IPS-NIHi7 (cell line): Measurements from ENCODE around the gene G6PC1.

ENCODE experiments used
- DNase-seq: peaks from one replicate; pipeline ENCODE4 v3.0.0; 2012; ENCODE audit warnings: mixed read lengths; ENCODE audit errors: extremely low spot score

Gene G6PC1

DNA sequence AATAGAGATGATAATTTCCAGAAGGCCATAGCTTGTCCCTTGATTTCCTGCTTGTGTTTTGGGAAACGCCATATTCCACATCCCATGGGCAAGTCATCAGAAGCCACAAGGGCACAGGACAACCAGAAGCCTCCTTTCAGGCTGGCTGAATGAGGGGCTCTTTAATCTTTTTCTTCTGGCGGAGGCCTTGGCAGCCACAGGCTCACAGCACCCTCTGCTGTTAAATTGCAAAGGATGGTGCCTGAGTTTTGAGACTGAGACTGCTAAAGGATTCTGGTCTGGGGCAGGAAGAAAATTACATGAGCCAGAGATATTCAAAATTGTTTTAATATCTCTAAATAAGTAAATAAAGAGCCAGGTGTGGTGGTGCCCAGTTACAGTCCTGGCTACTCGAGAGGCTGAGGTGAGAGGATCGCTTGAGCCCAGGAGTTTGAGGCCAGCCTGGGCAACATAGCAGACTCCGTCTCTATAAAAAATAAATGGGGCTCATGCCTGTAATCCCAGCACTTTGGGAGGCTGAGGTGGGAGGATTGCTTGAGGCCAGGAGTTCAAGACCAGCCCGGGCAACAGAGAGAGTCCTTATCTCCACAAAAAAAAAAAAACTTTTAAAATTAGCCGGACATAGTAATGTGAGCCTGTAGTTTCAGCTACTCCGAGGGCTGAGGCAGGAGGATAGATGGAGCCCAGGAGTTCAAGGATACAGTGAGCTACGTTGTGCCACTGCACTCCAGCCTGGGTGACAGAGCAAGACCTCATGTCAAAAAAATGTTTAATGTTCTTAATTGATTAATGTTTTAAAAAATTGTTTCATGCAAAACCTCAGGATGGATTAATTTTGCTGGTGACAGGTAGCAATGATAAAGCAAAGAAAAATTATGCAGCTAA lies 37.4 kb downstream of the G6PC1 start:
- DNase-seq: peak; percentile 87

- no peak for DNase-seq
Measured at GRCh38 chr17:42944211-42944610, 43.6 kb downstream of the G6PC1 start.

DNA sequence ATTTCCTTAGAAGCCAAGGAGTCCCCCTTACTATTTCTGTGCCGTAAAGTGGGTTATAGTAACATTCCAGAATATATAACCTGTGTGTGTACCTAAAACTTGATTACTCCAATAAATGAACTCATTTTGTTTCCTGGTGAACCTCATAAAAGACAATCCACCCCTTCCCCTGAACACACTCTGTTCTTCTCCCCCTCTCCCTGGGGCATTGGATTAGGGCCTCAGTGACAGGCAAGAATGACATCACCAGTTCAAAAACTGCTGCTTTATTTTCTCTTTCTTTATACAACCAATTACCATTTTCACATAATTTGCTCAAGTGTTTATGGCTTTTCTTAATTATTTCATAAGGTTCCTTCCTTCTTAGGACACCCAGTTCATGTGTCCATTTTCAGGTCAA lies 46.2 kb downstream of the G6PC1 start:
- no peak for DNase-seq

DNA sequence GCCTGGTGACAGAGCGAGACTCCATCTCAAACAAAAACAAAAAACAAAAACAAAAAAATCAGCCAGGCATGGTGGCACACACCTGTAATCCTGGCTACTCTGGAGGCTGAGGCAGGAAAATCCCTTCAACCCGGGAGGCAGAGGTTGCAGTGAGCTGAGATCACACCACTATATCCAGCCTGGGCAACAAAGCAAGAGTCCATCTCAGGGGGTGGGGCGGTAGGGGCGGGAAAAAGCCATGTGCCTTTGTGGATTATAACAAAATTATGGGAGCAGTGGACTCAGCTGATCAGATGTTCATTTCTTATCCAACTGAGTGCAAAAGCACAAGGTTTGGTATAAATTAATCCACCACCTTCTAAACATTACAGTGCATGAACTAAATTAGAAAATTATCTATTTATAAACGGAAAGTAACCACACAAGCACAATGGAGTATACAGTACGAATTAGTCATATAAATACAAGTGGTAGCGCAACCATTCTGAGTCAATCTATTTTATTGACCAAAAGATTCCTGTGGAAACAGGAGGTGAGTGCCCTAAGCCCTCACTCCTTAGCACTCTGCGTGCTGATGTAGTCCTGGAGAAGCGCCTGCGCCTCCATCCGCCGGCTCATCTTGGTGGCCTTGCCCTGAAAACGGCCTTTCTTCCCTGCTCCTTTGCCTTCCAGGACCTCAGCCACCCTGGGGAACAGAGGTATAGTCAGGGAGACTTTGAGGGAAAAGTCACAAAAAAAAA lies 49.6 kb downstream of the G6PC1 start:
- no peak for DNase-seq
